ENCODE data around the gene PLCB4.

PLCB4 gene

GRCh38 chr20:9495701-9496100, 426.8 kb downstream of the PLCB4 start:
- no peak for DNase-seq (ENCODE audit: low read depth in 2 of 2)

- DNase-seq (ENCODE audit: low read depth in 2 of 2): no peak
Observed at GRCh38 chr20:9496155-9496554, 427.3 kb downstream of the PLCB4 start.

- no peak for DNase-seq (ENCODE audit: low read depth in 2 of 2)
Observed at GRCh38 chr20:9498322-9498721, 429.4 kb downstream of the PLCB4 start.

- DNase-seq (ENCODE audit: low read depth in 2 of 2): no peak
Observed at GRCh38 chr20:9499126-9499899, 430.4 kb downstream of the PLCB4 start.

- no peak for DNase-seq (ENCODE audit: low read depth in 2 of 2)
Observed at GRCh38 chr20:9500121-9500520, 431.2 kb downstream of the PLCB4 start.

- DNase-seq (ENCODE audit: low read depth in 2 of 2): no peak
Observed at GRCh38 chr20:9501473-9501872, 432.6 kb downstream of the PLCB4 start.

- no peak for DNase-seq (ENCODE audit: low read depth in 2 of 2)
Observed at GRCh38 chr20:9503526-9504245, 434.8 kb downstream of the PLCB4 start.

- DNase-seq (ENCODE audit: low read depth in 2 of 2): no peak
Observed at GRCh38 chr20:9506280-9506821, 437.5 kb downstream of the PLCB4 start.

- no peak for DNase-seq (ENCODE audit: low read depth in 2 of 2)
Observed at GRCh38 chr20:9506964-9507369, 438.1 kb downstream of the PLCB4 start.

- DNase-seq (ENCODE audit: low read depth in 2 of 2): no peak
Observed at GRCh38 chr20:9507544-9508239, 438.8 kb downstream of the PLCB4 start.

- no peak for DNase-seq (ENCODE audit: low read depth in 2 of 2)
Observed at GRCh38 chr20:9508240-9508661, 439.4 kb downstream of the PLCB4 start.

GRCh38 chr20:9508696-9509178, 439.9 kb downstream of the PLCB4 start:
- DNase-seq (ENCODE audit: low read depth in 2 of 2): no peak

GRCh38 chr20:9509246-9509645, 440.4 kb downstream of the PLCB4 start:
- no peak for DNase-seq (ENCODE audit: low read depth in 2 of 2)

GRCh38 chr20:9510911-9511310, 442.0 kb downstream of the PLCB4 start:
- DNase-seq (ENCODE audit: low read depth in 2 of 2): no peak

- no peak for DNase-seq (ENCODE audit: low read depth in 2 of 2)
Observed at GRCh38 chr20:9514072-9514460, 445.2 kb downstream of the PLCB4 start.

GRCh38 chr20:9514461-9515213, 445.8 kb downstream of the PLCB4 start, which contains the start of gene LAMP5:
Gene LAMP5, plus strand, starts transcription at chr20:9514590. Its CDS starts 263 bp downstream, at chr20:9514853.
- no peak for DNase-seq (ENCODE audit: low read depth in 2 of 2)

- DNase-seq (ENCODE audit: low read depth in 2 of 2): no peak
Observed at GRCh38 chr20:9515214-9515585, 446.3 kb downstream of the PLCB4 start.

GRCh38 chr20:9515741-9516233, 446.9 kb downstream of the PLCB4 start:
- DNase-seq (ENCODE audit: low read depth in 2 of 2): no peak

- no peak for DNase-seq (ENCODE audit: low read depth in 2 of 2)
Observed at GRCh38 chr20:9516234-9516871, 447.5 kb downstream of the PLCB4 start.

- DNase-seq (ENCODE audit: low read depth in 2 of 2): no peak
Observed at GRCh38 chr20:9517297-9518162, 448.6 kb downstream of the PLCB4 start.

All from stimulated activated CD8-positive, alpha-beta memory T cell treated with anti-CD3 and anti-CD28 coated beads, Interleukin-2, amount 100 ng/mL, for 48 hours (primary cell).